ENCODE measurements around the gene DAP.
"Not testable (repeated sequence)": the region's sequence is repeated elsewhere in the genome, so short reads cannot be mapped to it uniquely, and the experiment has no call there.

Gene DAP

DNA sequence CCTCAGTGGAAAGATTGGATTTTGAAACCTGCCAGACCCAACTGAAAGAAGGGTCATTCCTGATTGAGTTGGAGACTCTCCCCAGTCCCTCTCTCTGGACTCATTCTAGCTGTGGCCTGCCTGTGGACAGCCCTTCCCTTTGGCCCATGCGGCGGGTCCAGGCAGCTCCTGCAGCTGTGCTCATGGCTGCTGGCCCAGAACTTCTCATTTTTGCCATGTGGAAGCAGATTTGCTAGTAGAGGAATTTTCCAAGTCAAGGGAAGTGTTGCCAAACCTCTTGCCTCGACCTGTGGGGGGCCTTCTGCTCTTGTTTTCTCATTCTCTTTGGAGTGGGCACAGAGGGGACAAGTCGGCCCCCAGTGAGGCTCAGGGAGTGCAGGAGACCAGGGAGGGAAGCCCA lies 108.0 kb downstream of the DAP start:
- no peak for DNase-seq (ENCODE audit: low spot score)

DNA sequence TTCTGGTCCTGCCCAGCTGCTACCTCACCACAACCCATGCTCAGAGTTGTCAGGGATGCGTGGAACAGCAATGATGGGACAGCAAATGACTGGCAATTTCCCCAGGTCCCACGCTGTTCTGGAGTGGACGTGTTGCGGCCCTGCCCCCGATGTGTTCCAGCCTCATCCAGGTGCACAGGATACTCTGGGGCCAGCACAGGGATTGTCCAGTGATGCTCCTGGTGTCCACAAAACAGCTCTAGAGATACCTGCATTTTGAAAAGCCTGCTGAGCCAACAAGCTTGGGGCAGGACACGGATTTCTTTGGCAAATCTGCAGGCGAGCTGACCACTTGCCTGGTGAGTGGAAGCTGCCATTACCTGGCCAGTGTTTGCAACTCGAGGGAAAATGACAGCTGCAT lies 108.4 kb downstream of the DAP start:
- no peak for DNase-seq (ENCODE audit: low spot score)

DNA sequence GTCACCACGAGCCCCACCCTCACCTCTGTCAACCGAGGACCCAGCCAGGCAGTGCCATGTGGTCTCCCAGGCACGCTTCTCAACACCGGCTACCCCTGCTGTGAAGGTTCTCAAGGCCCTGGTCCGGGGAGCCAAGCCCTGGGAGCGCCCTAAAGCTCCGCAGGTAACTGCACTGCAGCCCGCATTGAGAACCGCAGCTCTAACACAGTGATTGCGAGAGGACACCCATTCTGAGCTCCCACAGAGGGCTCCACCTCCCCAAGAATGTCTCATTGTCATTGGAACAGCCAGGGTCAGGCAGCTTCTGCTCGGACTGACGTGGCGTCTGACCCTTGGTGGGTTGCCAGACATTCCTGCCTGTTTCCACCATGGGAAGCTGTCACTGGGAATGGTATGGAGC lies 108.9 kb downstream of the DAP start:
- no peak for DNase-seq (ENCODE audit: low spot score)

DNA sequence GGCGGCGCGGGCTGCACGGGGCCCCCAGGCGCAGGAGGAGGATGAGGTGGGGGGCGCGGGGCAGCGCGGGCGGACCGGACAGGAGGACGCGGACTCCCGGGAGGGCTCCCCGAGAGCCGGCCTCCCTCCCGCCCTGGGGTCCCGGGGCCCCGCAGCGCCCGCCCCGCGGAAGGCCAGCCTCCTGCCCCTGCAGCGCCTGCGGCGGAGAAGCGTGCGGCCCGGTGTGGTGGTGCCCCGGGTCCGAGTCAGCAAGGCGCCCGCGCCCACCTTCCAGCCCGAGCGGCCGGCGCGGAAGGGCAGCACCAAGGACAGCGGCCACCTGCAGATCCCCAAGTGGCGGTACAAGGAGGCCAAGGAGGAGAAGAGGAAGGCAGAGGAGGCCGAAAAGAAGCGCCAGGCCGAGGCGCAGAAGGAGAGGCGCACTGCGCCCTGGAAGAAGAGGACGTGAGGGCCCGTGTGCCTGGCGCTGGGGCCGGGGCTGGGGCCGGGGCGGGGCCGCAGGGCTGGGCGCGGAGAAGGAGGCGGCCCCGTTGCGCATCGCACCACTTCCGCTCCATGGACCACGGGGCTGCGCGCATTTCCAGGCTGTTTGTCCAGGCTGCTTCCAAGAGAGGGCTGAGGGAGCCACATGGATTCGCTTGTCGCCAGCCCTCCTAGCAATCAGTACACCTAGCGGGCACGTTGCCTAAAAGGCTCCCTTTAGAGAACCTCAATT lies 111.2 kb downstream of the DAP start:
- no peak for DNase-seq (ENCODE audit: low spot score)

DNA sequence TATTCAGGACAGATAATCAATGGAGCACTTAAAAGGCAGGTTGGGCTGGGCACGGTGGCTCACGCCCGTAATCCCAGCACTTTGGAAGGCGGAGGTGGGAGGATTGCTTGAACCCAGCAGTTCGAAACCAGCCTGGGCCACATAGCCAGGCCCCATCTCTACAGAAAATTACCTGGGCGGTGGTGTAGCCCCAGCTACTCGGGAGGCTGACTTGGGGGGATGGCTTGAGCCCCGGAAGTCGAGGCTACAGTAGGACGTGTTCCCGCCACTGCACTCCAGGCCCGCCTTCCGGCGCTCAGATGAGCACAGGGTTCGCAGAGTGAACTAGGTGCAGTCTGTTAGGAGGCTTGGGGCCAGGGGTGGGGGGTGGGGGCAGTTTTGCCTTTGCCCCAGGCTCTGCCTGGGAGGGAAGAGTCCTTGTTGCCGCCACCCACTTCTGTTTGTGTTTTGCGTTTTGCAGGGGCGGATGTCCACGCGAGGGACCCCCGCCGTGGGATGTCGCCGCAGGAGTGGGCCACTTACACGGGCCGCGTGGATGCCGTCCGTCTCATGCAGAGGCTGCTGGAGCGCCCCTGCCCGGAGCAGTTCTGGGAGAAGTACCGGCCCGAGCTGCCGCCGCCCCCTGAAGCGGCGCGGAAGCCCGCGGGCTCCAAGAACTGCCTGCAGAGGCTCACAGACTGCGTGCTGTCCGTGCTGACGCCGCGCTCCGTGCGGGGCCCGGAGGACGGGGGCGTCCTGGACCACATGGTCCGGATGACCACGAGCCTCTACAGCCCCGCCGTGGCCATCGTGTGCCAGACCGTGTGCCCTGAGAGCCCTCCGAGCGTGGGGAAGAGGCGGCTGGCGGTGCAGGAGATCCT lies 112.0 kb downstream of the DAP start:
- no peak for DNase-seq (ENCODE audit: low spot score)

DNA sequence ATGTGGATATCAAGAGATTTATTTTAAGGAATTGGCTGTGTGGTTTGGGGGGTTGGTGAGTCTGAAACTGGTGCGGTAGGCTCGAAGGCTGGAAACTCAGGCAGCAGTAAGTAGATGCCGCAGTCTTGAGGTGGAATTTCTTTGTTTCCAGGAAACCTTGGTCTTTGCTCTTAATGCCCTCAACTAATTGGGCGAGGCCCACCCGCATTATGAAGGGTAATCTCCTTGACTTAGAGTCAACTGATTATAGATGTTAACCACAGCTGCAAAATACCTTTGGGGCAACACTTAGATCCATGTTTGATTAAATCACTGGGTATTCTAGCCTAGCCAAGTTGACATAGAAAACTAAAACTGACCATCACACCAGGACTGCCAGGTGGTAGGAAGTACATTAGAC lies 113.4 kb downstream of the DAP start:
- no peak for DNase-seq (ENCODE audit: low spot score)

DNA sequence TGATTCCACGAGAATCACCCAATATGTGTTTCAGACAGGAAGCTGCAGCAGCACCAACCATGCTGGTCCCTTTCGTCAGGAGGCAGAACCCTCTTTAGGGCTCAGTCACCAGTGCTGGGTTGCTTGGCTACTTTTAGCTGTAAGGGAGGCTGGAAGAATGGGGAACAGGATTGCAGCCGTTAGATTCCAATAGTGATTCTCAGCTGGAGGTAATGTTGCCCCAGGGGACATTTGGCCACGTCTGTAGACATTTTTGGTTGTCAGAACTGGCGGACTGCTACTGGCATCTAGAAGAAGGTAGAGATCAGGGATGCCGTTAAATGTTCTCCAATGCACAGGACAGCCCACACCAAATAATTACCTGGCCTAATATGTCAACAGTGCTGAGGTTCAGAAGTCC lies 115.4 kb downstream of the DAP start:
- no peak for DNase-seq (ENCODE audit: low spot score)

DNA sequence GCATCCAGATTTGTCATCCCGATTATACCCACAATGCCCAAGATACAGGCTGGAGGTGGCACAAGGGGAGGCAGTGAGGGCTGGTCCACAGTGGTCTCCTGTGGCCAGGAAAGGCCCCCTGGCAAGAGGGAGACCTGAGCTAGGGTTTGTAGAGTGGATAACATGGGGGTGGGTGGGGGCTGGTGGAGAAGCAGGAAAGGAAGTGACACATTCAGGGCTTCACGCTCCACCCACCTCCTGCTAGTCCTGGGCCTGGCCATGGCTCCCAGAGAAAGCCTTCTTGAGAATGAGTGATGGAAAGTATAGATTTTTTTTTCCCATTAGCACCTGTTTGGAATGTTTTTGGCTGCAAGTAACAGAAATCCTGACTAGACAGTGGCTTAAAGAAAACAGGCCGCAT lies 115.9 kb downstream of the DAP start:
- no peak for DNase-seq (ENCODE audit: low spot score)

DNA sequence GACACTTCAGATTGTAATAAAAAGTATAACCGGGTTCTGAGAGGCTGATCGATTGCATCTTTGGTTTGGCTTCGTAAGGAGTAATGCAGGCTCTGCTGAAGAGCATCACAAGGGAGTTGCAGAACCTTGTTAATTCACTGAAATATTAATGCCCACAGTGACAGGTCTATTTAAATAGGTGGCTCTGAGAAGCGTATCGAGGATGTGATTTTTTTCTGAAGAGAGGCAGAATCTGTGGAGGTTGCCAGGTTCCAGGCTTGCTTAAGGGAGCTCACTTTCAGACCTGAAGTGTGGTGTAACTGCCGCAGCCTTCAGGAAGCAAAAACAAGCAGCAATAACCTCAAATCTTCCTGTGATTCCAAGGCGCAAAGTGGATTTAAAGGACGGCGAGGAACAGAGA lies 116.8 kb downstream of the DAP start:
- no peak for DNase-seq (ENCODE audit: low spot score)

DNA sequence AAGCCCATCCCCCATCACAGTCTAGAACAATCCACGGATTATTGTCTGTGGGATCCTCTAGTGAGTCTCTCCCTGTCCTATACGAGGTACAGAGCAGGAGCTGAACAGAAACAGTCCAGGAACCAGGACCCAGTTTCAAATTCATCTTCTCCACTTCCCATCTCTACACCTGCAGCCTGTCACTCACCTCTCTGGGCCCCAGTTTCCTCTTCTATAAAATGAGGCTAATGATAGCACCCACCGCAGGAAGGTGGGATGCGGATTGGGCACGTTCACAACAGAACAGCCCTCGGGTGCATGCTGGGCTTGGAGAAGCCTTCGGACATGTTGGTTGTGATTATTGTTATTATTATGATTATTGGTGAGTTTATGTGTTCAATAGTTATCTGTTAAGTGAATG lies 118.7 kb downstream of the DAP start:
- no peak for DNase-seq (ENCODE audit: low spot score)

DNA sequence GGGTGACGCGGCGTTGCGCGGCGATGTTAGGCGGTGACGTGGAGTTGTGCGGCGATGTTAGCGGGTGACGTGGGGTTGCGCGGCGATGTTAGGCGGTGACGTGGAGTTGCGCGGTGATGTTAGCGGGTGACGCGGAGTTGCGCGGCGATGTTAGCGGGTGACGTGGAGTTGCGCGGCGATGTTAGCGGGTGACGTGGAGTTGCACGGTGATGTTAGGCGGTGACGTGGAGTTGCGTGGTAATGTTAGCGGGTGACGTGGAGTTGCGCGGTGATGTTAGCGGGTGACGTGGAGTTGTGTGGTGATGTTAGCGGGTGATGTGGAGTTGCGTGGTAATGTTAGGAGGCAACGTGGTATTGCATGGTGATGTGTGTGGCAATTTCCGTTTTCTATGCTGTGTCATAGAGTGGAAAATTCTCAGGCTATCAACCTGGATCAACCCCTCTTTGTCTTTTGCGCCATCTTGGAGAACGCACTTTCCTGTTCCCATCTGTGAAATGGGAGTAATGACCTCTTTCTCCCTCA lies 121.1 kb downstream of the DAP start:
- DNase-seq (ENCODE audit: low spot score) = no peak

DNA sequence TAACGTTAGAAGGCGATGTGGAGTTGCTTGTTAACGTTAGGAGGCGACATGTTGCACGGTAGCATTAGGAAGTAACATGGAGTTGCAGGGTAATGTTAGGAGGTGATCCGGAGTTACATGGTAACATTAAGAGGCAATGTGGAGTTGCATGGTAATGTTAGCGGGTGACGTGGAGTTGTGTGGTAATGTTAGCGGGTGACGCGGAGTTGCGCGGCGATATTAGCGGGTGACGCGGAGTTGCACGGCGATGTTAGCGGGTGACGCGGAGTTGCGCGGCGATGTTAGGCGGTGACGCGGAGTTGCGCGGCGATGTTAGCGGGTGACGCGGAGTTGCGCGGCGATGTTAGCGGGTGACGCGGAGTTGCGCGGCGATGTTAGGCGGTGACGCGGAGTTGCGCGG lies 122.3 kb downstream of the DAP start:
- DNase-seq (ENCODE audit: low spot score) = not testable (repeated sequence)

DNA sequence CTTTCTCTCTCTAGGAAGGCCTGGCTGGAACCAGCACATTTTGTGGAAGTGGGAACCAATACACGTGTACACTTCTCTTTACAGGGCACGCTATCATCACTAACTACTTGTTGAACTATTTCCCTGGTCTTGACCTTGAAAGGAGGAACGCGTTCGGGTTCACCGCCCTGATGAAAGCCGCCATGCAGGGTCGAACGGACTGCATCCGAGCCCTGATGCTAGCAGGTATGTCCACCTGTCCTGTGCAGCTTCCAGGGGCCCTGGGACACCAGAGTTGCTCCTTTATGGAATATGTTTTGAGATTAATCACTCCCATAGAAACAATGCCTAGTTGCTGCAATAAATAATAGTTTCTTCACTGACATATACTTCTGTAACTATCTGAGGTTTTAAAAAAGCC lies 123.1 kb downstream of the DAP start:
- no peak for DNase-seq (ENCODE audit: low spot score)

DNA sequence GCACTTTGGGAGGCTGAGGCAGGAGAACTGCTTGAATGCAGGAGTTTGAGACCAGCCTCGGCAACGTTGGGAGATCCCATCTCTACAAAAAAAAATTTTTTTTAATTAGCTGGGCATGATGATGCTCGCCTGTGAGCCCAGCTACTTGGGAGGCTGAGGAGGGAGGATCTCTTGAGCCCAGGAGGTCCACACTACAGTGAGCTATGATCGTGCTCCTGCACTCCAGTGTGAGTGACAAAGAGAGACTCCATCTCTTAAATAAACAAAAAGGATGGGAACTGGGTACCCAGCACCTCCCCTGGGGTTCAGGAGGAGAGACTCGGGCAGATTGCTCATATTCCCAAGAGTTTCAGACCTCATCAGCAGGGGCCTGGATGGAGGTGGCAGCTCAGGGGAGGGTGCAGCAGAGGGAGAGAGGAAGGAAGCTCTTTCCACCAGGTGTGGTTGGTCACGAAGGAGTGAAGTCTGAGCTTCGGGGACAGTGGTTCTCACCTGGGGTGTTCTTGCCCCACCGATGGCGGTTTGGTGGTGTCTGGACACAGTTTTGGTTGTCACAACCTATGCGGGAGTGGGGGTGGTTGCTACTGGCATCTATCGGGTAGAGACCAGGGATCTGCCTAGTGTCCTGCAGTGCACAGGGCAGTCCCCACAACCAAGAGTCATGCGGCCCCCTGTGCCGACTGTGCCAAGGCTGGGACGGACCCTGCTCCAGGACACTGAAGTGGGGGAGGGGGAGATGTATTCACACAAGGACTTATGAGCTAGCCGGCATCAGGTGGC lies 124.5 kb downstream of the DAP start:
- no peak for DNase-seq (ENCODE audit: low spot score)

DNA sequence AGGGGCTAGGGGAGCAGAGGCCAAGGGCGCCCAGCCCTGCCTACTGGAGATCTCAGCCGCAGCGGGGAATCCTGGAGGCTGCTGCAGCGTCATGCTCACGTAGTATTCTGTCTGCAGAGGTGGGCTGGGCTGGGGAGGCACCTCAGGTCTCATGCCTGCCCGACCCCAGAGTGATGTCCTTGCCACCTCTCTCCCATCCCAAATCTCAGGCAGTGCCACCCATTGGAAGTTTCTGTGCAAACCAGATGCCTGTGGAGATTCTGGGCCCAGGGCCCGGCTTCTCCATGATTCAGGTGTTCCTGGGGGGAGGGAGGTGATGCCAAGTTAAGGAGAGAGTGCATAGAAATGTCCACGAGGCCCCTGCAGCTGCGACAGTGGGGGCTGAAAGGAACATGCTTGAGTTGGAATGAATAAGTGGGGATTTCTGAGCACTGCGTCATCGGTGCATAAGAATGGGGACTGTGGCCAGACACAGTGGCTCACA lies 125.1 kb downstream of the DAP start:
- DNase-seq (ENCODE audit: low spot score) = no peak

DNA sequence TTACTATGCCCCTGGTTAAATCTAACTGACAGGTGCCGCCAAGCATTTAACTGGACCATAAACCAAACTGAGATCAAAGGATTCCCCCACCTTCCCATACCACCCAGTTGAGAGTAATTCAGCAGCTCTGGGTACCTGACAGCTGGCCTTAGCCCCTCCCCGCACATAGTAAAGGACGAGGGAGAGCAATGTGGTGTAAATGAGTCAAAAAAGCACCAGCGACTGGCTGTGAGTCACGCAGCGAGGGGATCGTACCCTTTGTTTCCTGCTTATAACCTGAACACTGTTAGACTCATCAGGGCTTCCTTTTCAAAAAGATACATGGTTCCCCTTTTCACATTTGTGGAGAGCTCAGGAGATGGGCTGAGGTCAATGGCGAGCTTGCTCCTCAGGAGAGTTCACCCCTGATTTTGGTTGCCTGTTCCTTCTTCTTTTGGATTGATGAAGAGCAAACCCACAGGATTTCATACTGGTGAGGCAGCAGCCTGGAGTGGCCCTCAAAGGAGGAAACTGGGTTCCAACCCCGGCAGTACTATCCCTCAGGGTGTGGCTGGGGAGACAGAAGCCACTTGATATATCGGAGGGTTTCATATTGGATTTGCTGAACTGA lies 125.7 kb downstream of the DAP start:
- peak; percentile 31 for DNase-seq (ENCODE audit: low spot score)

DNA sequence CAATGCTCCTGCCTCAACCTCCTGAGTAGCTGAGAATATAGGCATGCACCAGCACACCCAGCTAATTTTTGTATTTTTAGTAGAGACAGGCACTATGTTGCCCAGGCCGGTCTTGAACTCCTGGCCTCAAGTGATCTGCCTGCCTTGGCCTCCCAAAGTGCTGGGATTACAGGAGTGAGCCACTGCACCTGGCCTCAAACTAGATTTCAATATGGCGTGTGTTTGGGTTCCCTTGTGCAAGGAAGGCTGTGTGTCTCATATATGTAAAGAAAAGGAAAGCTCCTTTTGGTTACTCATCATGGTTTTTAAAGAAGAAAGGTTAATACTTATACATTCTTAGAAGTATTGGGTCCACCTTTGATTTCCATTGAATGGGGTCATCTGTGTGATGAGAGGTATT lies 126.5 kb downstream of the DAP start:
- no peak for DNase-seq (ENCODE audit: low spot score)

DNA sequence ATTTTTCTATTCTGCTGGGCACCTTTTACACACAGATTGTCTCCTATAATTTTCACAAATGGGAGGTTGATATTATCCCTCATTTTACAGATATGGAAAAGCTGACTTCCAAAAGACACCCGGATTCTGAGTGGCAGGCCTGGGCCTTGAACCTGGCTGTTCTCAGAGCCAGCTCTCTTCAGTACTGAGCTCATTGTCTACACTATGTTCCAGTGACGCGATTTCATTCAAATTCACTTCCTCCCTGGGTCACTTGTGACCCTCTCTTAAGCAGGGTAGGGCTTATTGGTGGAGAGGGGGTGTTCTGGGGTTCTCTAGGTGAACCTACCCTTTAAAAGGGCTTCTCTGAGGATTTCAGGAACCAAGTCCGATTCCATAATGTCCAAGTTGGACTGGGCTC lies 127.0 kb downstream of the DAP start:
- DNase-seq (ENCODE audit: low spot score) = no peak

DNA sequence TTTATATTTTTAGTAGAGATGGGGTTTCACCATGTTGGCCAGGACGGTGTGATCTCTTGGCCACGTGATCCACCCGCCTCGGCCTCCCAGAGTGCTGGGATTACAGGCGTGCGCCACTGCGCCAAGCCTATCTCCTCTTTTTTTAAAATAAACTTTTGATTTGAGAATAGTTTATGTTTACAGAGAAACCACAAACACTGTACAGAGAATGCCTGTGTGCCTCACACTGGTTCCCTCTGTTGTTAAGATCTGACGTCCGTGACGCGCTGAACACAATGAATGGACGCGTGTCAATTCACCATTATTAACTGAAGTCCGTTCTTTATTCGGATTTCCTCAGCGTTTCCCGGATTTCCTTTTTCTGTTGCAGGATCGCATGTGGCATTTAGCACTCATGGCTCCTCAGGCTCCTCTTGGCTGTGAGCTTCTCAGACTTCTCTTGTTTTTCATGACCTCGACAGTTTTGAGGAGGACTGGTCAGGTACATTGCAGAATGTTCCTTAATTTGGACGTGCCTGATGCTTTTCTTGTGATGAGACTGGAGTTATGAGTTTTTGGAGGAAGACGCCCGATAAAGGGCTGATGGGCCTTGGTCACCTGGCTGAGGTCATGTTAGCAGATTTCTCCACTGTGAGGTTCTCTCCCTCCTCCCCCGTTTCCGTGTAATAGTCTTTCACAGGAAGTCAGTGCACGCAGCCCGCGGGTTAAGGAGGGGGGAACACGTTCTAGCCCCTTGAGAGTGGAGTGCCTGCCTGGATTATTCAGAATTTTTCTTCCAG lies 127.6 kb downstream of the DAP start:
- DNase-seq (ENCODE audit: low spot score) = no peak

DNA sequence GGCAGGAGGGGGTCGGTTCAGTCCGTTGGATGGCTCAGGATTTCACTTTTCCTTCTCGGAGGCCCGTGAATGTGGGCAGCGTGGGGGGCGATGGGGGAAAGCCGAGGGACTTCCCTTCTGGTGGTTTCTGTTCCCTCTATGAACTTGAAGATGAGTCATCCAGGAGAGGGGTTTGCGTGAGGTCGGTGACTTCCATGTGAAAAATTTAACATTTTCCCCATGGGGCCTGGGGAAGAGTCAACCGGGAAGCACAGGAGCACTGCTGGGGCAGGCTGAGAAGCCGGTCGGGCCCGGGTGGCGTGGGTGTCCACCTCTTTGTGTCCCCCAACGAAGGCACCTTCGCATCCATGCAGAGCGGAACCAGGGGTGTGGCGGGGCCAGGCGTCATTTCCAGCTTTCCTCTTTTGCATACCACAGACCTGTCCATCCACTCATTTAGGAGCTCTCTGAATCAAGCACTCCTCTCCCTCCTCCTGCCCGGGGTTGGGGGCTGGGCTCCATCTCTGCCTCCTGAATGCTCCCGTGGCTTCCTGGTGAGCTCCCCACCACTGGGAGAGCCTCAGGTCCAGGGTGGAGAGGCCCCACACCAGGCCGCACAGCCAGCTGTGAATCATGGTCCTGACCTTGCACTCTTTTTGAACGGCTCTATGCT lies 128.8 kb downstream of the DAP start:
- DNase-seq (ENCODE audit: low spot score) = no peak

Measured in CD4-positive, alpha-beta T cell treated with Interleukin-6 at 100 ng/mL for 8 hours (primary cell).